NCI-H1417 treated with DMSO at 0.1 percent for 48 hours (cell line): Measurements from ENCODE around the gene HPSE2.

Experiments
- DNase-seq: peaks from one replicate; lab custom pipeline; 2025; lab: John Stamatoyannopoulos, UW

HPSE2 gene

DNA sequence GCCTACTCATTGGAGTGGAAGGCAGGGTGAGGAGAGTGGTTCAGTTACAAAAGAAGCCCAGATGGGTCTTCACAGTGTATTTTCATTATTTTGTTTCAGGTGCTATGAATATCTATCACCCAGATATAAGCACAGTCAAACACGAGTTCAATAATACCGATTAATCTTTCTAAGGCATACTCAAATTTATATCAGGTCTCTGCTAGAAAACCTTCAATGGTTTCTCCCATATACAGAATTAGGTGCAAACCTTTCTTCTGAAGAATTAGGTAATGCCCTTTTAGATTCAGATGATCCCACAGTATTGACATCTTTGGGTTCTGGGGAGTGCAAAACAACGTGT is 774.2 kb downstream of the HPSE2 start:
- no peak for DNase-seq

DNA sequence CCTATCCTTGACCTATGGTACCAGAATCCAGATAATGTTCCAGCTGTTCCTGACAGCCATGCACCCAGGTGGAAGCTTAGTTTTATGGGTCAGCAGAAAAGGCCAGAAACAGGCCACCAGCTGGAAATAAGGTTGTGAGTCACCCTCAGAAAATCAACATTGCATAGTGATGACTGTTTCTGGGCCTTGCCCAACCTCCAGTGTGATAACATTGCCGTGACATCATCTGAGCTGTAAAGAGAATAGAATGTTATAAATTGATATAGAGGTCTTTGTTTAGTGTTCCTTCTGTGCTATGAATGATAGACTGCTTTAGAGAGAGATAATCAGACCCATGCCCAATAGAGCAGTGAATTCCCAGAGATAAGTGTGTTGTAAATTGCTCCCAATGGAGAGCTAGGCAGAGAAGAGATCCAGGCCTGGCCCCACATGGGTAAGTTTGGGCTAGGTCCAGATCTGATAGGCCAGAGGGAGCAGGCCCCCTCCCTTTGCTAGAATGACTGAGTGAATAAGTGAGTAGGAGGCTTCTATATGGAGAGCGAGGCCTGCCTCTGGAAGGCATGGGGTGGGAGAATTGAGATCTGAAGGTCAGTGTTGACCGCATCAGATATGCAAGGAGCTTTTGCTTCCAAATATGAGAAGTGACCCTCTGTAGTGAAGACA is 774.7 kb downstream of the HPSE2 start:
- no peak for DNase-seq

DNA sequence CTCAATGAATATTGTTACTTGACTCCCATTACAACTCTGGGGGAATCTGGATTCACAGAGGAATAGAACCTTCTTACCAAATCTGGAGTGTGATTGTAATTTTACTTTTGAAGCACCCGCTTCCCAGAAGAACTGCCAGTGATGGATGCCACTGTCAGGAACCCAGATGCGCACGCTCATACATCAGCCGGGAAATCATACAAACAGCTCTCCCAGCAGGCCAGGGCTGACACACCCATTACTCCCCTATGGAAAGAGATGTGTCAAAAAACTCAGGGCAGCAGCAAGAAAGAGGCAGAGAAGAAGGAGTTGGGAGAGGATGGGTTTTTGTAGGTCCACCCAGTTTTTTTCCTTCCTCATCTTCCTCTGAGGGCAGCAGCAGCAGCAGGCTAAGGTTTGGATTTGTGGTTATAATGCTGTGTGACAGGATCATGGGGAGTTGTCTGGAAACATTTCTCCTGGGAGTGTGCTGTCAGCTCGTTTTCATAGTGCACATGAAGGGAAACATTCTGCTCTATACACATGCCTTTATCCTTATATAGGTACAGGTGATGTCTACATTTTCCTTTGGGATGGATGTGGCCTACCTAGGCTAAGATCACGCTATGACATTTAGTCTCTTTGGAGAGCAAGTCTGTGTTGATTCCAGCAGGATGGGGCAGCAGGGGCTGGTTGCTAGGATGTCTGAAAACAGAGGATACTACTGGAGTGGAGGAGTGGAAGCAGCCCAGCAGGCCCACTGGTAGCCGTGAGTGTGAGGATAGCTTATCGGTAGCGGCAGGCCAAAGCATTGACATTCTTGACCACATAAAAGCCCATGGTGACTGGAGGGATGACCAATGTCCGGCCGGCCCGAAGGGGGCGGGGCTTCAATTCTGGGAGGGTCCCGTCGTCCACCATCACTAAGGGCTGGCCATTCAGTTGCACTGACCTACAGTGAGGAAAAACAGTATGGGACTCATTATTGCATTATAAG is 776.6 kb downstream of the HPSE2 start:
- no peak for DNase-seq

GRCh38 chr10:98457721-98458120 is 777.9 kb downstream of the HPSE2 start:
- DNase-seq = no peak

DNA sequence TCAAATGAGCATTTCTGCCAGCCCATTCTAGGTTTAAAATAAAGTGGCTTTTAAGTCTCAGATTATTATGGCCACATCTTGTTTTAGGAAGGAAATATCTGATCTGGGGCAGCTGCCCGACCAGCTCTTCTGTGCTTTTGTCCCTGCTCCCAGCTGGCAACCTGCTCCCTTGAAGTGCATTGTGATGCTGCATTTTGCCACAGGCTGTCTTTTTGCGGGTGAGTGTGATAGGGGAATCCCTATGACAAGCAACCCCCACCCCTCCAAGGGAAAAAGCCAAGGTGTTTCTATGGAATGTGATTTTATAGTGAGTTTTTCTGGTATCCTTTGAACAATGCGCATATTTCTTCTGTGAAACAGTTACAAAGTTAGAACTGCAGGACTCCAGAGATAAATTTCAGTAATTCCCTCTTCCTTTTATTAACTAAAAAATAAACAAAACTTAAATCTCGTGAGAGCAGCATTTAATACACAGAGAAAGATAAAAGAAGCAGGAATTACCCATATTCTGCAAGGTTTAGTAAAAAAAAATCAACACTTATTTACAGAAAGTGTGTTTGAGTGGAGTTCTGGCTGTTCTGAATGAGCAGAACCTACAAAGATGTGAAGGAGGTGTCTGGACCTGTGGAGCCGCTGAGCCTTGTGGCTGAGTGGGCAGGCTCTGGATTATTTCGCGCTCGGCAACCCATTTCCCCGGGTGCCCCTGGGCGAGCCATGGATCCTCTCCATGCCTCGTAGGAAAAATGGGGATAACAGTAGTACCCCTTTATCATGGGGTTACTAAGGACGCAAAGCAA is 778.8 kb downstream of the HPSE2 start:
- DNase-seq = no peak

GRCh38 chr10:98456043-98456570 is 779.5 kb downstream of the HPSE2 start:
- no peak for DNase-seq

DNA sequence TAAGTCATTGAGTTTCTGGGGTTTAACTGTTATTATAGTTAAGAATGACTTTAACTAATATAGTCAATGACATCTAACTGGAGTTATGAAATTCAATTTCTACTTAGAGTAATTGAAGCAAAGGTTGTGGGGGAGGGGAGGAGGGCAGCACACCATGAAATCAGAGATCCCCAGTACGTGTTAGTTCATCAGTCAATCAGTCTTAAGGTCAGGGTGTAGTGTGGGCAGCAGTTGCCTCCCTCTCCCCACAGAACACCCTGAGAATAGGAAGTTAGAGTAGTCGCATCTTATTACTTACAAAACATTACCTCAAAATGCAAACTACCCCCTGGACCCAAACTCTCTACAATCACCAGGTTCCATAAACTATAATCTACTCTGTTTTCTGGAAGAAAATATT is 781.9 kb downstream of the HPSE2 start:
- DNase-seq = no peak

- DNase-seq = no peak
These were observed 785.0 kb downstream of the HPSE2 start for GRCh38 chr10:98450618-98451017.

DNA sequence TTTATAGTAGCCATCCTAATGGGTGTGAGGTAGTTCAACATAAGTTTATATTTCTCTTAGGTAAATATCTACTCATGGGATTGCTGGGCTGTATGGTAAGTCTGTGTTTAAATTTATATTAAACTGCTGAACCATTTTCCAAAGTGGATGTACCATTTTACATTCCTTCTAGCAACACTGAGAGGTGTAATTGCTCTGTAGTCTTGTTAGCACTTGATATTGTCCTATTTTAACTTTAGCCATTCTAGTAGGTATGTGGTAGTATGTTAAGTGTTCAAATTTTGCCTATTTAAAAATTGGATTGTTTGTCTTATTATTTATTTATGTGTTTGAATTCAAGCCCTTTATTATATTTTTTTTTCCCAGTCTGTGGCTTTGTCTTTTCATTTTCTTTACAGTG is 786.4 kb downstream of the HPSE2 start:
- no peak for DNase-seq

- DNase-seq = peak; percentile 13
These were observed 788.9 kb downstream of the HPSE2 start, which contains the start of gene HPS1 for GRCh38 chr10:98446661-98447221. Gene HPS1 (minus strand): TSS chr10:98446935. CDS start chr10:98443240, 3,695 bp downstream.

DNA sequence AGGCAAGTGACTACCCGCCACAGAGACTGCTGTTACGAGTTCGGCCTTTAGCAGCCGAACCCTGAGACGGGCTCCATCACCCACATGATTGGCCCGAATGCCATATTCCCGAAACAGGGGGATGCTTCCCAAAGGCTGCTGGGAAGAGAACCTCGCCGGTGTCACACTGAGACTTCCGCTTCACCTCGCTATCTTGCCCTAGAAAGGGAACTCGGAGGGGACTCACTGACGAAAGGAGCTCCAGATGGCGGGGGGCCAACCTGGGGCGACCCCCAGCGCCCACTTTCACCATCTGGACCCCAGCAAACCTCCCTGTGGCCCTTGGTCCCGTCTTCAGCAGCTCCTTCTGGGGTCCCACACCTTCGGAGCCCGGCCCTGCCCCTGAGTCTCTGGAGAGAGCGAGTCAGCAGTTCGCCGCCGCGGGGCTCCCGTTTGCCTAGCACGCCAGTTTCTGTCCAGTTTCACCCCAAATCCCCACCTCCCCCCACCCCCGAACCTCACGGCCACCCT is 789.4 kb downstream of the HPSE2 start:
- no peak for DNase-seq

- no peak for DNase-seq
These were observed 790.3 kb downstream of the HPSE2 start for GRCh38 chr10:98445200-98445812.

DNA sequence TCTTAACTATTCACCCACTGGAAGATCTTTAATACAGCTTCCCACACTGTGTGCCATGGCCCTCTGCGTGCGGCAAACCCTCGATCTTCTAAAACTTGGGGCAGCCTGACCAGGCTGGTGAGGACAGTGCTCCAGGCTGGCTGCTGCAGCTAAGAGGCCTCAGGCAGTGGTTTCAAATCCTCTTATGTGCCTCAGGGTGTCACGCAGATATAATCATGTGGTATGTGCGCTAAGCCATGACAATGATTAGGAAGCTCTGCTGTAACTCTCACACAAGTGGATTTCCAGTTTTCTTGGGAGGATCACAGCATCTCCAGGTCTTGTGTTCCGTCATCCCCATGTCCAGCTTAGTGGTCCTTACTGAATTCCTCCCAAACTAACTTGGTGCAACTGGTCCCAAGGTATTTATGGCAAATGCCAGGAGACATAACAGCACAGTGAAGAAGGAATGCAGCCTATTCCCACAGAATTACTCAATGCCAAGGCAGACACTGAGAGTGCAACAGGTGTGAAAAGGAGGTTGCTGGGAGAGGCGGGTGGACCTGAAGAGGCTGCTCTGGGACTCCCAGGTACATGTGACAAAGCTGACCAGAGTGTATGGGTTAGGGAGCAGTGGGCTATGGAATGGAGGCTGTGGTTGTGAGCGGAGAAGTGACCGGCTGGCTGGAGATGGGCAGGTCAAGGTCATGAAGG is 791.2 kb downstream of the HPSE2 start:
- DNase-seq = no peak

GRCh38 chr10:98438715-98439114 is 796.9 kb downstream of the HPSE2 start:
- DNase-seq = no peak

- no peak for DNase-seq
These were observed 798.9 kb downstream of the HPSE2 start for GRCh38 chr10:98436704-98437103.

DNA sequence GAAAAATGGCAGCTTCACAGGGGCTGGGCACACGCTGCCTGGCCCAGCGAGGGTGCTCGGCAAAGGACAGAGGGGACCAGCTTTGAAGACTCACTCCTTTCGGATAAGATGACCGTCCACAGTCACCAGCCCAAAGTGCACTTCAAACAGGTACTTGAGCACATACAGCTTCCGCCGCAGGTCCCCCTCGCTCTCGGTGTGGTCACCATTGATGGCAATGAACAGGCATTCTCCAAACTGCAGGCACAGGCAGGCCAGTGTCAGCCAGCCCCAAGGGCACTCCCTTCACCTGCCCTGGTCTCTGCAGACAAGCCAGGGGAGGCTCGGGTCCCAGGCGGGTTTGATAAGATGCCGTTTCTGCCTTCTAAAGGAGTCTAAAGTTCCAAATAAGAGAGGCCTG is 800.5 kb downstream of the HPSE2 start:
- no peak for DNase-seq

DNA sequence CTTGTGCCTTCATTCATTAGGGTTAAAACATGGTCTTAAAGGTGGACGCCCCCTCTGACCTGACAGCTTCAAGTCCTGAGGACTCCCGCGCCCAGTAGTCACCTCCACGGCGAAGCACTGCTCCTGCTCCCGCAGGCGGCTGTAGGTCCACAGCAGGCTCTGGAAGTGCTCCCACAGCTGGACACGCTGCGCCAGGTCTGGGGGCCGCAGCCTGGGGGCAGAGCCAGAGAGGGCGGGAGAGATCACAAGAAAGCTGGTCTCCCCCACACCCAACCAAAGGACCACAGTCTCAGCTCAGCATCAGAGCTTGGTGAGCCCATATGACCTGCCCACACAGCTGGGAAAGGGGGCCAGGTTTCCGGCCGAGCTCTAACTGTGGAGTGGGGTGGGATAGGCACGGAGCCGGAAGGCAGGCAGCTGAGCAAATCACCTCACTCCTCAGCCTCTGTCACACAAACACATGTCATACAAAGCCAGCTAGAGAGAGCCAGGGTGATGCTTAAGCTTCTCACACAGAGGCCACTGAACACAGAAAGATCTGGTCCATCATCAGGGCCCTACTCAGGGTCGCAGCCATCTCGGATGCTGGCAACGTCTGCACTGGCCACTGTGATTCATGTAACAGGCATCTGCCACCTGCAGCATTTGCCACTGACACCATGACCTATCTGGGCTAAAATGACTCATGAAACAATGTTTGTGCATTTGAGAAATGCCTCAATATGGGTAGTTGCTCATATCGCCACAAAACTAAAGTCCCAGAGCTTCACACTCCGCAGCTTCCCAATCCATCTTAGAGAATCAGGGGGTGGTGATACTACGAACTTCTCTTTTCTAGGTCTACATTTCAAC is 801.5 kb downstream of the HPSE2 start:
- DNase-seq = no peak

DNA sequence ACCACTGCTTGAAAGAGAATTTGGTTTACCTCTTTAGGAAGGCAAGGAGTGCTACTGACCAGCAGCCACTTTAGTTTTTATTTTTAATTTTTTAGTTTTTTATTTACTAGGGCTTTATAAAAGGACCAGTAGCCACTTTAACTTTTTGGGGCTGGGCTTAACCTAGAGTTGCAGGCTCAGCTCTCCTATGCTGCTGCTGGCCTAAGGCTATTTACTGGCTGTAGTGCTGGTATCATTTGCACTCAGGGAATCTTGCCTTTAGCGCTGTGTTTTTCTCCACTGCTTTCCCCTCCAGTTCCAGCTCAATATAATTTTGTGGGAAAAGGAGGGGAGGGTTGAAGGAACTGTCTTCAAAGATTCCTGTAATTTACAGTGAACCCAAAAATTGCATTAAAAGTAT is 802.3 kb downstream of the HPSE2 start:
- DNase-seq = no peak

DNA sequence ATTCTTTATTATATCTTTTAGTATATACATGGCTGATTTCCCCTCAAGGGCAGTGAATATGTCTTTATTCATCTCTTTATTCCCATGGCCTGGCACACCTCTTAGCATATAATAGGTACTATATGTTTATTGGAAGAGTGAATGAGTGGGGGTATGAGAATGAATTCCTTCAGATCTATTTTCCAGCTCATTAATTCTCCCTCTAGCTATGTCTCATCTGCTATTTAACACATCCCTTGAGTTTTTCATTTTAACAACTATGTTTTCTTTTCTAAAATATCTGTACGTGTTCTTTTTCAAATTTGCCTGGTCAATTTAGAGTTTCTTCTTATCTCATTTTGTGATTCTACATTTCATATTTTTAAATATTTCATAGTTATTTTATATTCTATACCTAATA is 803.3 kb downstream of the HPSE2 start:
- no peak for DNase-seq

- DNase-seq = no peak
These were observed 804.6 kb downstream of the HPSE2 start for GRCh38 chr10:98431016-98431415.
